HepG2 (cell line): ENCODE measurements around the gene PRSS36.

ENCODE experiments used
- ASH2L ChIP-seq: fragments of 300-600, 200-600 bp; sonication (generic); IDR thresholded peaks from 2 replicates; pipeline ENCODE4 v1.7.0; 2017; ENCODE audit warnings: low read depth, mild to moderate bottlenecking, moderate library complexity, mixed read lengths, low read length; ENCODE audit not compliant: insufficient read length
- NFKBIZ ChIP-seq: IDR thresholded peaks from 2 replicates; pipeline ENCODE4 v1.6.1; 2018; ENCODE audit warnings: missing genetic modification reagents, missing compliant biosample characterization
- NR2F6 ChIP-seq, 2 experiments: IDR thresholded peaks; 2 replicates each; pipeline ENCODE4 v1.6.1; 2016; ENCODE audit warnings: antibody characterized with exemption in 1 of 2, mild to moderate bottlenecking in 1 of 2
- ZBTB21 ChIP-seq: sonication (generic); formaldehyde crosslinking; IDR thresholded peaks from 2 replicates; pipeline ENCODE4 v1.4.0; 2020; ENCODE audit warnings: missing genetic modification reagents
- ZZZ3 ChIP-seq: sonication (generic); formaldehyde crosslinking; IDR thresholded peaks from 2 replicates; pipeline ENCODE4 v1.4.0; 2020; ENCODE audit warnings: missing genetic modification reagents, mild to moderate bottlenecking, borderline replicate concordance
- TF ChIP-seq, protein P1 (sequence below): sonication (generic); formaldehyde crosslinking; IDR thresholded peaks from 2 replicates; pipeline ENCODE4 v1.5.1; 2020; ENCODE audit warnings: mild to moderate bottlenecking, missing genetic modification reagents, moderate library complexity
- TF ChIP-seq, protein P2 (sequence below): IDR thresholded peaks from 2 replicates; pipeline ENCODE4 v1.6.1; 2016

DNA sequence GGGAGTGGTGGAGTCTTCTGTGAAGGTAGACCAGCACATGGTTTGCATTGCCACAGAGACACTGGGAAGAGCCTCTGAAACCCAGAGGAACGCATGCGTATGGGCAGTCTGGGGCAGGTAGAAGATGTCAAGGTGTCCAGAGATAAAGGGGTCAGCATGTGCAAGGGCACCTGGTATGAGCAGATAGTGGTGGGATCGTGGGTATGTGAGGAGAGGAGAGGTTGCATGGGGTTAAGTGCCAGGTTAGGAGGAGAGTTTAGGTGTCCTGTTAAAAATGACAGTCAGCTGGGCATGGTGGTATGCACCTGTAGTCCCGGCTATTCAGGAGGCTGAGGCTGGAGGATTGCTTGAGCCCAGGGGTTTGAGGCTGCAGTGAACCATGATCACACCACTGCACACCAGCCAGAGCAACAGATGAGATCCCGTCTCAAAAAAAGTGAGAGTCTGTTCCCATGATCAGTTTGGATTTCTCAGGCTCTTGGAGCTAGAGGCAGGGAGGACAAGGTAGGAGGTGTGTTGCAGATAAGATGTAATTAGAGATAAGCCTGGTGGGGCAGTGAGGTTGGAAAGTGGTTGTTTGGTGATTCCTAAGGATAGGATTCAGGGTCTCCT lies 49.7 kb upstream of the PRSS36 start:
- TF ChIP-seq ZBTB21 (CRISPR knock-in tag) (no peak), NFKBIZ (CRISPR knock-in tag) (no peak), ASH2L (no peak), NR2F6 (IDR thresholded peaks at IDR 0.05) (no peak), NR2F6 (CRISPR knock-in tag; IDR thresholded peaks at IDR 0.05) (no peak), ZZZ3 (CRISPR knock-in tag) (no peak)
- TF ChIP-seq, protein P1, sequence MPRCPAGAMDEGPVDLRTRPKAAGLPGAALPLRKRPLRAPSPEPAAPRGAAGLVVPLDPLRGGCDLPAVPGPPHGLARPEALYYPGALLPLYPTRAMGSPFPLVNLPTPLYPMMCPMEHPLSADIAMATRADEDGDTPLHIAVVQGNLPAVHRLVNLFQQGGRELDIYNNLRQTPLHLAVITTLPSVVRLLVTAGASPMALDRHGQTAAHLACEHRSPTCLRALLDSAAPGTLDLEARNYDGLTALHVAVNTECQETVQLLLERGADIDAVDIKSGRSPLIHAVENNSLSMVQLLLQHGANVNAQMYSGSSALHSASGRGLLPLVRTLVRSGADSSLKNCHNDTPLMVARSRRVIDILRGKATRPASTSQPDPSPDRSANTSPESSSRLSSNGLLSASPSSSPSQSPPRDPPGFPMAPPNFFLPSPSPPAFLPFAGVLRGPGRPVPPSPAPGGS (CRISPR knock-in tag), result no peak
- TF ChIP-seq, protein P2, sequence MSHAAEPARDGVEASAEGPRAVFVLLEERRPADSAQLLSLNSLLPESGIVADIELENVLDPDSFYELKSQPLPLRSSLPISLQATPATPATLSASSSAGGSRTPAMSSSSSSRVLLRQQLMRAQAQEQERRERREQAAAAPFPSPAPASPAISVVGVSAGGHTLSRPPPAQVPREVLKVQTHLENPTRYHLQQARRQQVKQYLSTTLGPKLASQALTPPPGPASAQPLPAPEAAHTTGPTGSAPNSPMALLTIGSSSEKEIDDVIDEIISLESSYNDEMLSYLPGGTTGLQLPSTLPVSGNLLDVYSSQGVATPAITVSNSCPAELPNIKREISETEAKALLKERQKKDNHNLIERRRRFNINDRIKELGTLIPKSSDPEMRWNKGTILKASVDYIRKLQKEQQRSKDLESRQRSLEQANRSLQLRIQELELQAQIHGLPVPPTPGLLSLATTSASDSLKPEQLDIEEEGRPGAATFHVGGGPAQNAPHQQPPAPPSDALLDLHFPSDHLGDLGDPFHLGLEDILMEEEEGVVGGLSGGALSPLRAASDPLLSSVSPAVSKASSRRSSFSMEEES (CRISPR knock-in tag), result no peak
